ENCODE results near the gene PLK5.

The PLK5 gene

DNA sequence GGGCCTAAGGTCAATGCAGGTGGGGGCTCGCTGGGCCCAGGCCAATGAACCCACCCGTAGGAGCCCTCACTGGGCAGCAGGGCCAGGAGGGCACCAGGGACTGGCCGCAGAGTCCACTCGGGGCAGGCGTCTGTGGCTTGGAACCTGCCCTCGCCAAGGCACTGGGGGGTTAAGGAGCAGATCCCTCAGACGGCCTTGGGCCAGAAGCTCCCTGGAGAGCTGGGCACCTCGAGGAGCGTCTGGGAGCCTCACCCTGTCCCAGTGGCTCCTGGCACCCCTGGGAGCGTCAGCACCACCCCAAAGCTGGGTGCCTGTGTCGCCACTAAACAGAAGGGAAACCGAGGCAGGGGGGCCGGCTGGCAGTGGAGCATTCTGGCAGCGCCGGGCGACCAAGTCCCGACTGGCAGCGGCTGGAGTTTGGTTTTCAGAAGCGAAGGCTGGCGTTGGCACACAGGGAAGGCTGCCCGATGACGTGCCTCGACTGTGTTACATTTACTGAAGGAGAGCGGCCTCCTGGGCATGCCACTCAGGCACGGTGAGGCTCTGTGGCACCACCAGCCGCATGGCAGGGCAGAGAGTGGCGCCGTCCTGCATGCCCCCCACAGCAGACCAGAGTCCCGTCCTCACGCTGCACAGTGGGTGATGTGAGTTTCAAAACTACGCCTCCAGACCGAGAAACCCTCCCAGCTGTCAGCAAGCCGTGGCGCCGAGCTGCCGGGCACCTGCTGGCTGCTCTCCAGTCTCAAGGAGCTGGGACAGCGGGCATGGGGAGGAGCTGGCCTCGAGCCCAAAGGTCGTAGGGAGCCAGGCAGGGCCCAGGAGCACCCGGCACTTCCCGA is 53.4 kb downstream of the PLK5 start:
- no peak for DNase-seq (ENCODE audit: low read depth)

DNA sequence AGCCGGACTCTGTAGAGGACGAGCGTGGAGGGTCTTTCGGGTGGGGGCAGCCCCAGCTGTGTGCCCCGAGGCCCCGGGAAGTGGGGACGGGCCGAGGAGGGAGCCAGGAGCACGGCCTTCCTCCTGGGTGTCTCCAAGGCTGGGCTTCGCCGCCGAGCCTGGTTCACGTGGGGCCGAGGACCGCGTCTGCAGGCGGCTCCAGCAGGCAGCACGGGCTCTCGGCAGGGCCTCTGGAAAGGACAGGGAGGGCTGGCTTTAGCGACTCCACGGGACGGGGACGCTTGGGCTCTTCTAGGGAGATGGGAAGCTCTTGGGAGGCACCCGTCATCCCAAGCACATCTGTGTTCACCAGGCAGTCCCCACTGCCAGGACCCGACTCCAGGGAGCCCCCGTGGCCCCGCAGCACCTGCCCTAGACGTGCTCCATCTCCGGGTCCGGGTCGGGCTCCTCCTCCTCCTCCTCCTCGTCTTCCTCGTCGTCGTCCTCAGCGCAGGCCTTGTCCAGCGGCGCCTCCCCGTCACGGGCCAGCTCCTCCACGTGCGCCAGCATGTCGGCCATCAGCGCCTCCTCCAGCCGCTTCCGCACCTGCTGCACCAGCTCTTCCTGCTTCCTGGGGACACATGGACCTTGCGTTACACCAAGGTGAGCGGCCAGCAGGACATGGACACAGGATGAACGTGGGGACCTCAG is 54.2 kb downstream of the PLK5 start:
- no peak for DNase-seq (ENCODE audit: low read depth)

DNA sequence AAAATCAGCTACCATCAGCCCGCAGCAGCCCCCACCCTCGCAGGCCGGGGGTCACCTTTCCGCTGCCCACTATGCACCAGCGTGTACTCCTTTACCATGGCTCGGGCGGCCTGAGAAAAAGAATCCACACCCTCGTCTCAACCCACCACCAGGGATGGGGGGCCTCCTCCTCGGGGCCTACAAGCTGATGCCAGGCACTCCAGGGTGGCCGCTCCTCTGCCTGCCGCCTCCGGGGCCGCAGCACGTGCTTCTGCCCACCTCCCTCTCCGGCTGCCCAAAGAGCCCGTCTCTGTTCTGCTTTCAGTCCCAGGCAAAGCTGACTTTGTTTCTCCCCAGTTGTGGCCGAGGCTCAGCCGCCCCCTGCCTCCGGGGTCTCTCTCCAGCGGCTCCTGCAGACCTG is 55.3 kb downstream of the PLK5 start:
- DNase-seq (ENCODE audit: low read depth): no peak

DNA sequence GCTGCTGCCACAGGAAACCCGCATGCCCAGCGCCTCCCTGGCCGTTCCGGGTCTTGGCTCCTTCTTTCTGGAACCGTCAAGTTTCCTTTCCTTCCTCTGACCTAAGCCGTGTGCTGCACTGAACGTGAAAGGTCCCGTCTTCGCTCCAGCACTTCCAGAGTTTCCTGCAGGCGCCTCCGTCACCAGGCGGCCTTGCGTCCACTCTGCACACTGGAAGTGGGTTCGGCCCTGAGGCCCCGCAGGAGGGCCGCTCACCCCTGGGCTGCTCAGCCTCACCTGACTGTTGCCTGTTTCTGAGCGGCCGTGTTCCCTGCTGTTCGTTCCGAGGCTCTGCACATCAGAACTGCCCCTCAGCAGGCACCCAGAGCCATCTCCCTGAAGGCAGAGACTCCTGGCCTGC is 56.5 kb downstream of the PLK5 start:
- DNase-seq (ENCODE audit: low read depth): no peak

DNA sequence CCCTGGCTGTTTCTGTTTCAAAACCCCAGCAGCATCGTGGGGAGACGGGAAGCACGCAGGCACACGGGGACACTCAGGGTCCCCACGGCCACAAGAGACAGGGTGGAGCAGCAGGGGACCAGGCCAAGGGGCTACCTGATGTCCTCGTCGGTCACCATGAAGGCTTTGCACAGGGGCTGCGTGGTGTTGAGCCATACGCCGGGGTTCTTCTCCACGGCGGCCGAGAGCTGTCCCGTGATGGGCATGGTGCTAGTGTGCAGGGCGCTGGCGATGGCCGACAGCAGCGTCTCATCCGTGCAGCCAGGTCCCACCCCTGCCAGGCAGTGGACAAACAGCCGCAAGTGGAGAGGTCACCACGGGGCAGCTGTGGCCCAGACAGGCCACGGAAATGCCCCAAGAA is 57.1 kb downstream of the PLK5 start:
- DNase-seq (ENCODE audit: low read depth): no peak

DNA sequence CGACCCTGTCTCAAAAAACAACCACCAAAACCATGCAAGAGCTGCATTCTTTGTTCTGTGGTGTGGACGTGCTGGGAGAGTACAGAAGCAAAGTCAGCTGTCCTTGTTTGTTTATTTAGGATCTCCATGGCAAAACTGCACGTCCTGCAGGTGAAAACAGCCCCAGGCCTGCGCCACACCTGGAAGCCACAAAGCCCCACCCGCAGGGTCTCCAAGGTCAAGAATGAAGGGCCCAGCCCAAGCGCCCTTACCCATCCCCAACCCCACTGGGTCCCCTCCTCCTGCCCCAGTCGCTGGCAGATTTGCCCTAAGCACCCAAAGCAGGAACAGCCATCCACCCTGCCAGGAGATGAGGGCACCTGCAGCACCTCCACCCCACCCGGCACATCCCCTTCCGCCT is 58.3 kb downstream of the PLK5 start:
- no peak for DNase-seq (ENCODE audit: low read depth)

DNA sequence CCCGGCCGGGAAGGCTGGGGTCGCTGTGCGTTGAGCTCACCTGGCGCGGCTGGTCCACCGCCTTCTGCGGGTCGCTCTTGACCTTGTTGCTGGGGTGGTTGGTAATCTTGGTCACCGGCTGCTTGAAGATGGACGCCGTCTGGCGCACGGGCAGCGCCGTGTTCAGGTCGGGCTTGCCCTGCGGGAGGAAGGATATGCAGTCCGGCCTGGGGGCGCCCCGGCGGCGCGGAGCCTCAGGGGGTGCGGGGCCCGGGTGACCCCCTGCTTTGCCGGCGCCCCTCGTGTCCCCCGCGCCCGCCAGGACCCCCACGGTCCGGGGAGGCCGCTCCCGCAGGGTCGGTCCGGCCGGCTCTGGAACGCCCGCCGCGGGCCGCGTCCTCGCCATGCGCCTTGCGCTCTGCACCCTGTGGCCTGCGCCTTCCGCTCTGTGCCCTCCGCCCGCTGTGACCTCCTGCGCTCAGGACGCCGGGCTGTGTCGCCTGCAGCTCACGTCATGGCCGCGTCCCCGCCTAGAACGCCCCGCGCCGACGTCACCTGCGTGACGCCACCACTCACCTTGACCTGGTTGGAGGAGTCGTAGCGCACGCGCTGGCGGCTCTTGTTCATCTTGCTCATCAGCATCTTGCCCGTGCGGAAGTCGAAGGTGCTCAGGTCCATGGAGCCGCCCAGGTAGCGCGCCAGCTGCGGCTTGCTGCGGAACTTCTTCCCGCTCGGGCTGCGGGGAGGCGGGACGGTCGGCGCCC is 60.8 kb downstream of the PLK5 start:
- no peak for DNase-seq (ENCODE audit: low read depth)

DNA sequence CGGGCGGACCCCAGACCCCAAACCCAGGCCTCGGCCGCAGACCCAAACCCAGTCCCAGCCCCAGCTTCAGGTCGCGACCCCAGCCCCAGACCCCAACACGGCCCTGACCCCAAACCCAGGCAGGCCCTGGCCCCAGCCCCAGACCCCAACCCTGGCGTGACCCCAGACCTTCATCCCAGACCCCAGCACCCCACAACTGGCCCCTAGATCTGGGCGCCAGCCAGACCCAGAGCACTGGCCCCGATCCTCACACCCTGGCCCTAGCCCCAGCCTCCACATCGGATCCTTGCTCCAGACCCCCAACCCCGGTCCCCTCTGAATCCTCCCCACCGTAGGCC is 61.3 kb downstream of the PLK5 start:
- no peak for DNase-seq (ENCODE audit: low read depth)
